ENCODE results near the gene PTPN14.
"Not testable (repeated sequence)": the region's sequence is repeated elsewhere in the genome, so short reads cannot be mapped to it uniquely, and the experiment has no call there.

The PTPN14 gene

GRCh38 chr1:214506972-214507431 lies 44.4 kb downstream of the PTPN14 start:
- no peak for DNase-seq

GRCh38 chr1:214505134-214505533 lies 46.3 kb downstream of the PTPN14 start:
- no peak for DNase-seq

GRCh38 chr1:214504330-214504729 lies 47.1 kb downstream of the PTPN14 start:
- DNase-seq = no peak

- no peak for DNase-seq
These were observed 47.8 kb downstream of the PTPN14 start for GRCh38 chr1:214503553-214503952.

GRCh38 chr1:214500340-214501055 lies 50.9 kb downstream of the PTPN14 start:
- no peak for DNase-seq

- DNase-seq = no peak
These were observed 51.7 kb downstream of the PTPN14 start for GRCh38 chr1:214499732-214500131.

- no peak for DNase-seq
These were observed 53.4 kb downstream of the PTPN14 start for GRCh38 chr1:214498021-214498420.

- no peak for DNase-seq
These were observed 55.3 kb downstream of the PTPN14 start for GRCh38 chr1:214496126-214496525.

GRCh38 chr1:214494706-214495105 lies 56.7 kb downstream of the PTPN14 start:
- no peak for DNase-seq

- not testable (repeated sequence) for DNase-seq
These were observed 57.2 kb downstream of the PTPN14 start for GRCh38 chr1:214494179-214494578.

- DNase-seq = no peak
These were observed 58.1 kb downstream of the PTPN14 start for GRCh38 chr1:214493126-214493796.

GRCh38 chr1:214492401-214493075 lies 58.9 kb downstream of the PTPN14 start:
- DNase-seq = no peak

GRCh38 chr1:214491468-214492146 lies 59.8 kb downstream of the PTPN14 start:
- no peak for DNase-seq

GRCh38 chr1:214485151-214485550 lies 66.3 kb downstream of the PTPN14 start:
- no peak for DNase-seq

- not testable (repeated sequence) for DNase-seq
These were observed 68.2 kb downstream of the PTPN14 start for GRCh38 chr1:214483180-214483579.

GRCh38 chr1:214481983-214482634 lies 69.3 kb downstream of the PTPN14 start:
- not testable (repeated sequence) for DNase-seq

- no peak for DNase-seq
These were observed 74.2 kb downstream of the PTPN14 start for GRCh38 chr1:214476986-214477870.

GRCh38 chr1:214476229-214476985 lies 75.0 kb downstream of the PTPN14 start:
- DNase-seq = no peak

- no peak for DNase-seq
These were observed 75.7 kb downstream of the PTPN14 start for GRCh38 chr1:214475746-214476145.

- DNase-seq = no peak
These were observed 76.1 kb downstream of the PTPN14 start for GRCh38 chr1:214475331-214475730.

- no peak for DNase-seq
These were observed 76.9 kb downstream of the PTPN14 start for GRCh38 chr1:214474467-214474866.
